ENCODE data around the gene ITLN2.
"Not testable (repeated sequence)": the region's sequence is repeated elsewhere in the genome, so short reads cannot be mapped to it uniquely, and the experiment has no call there.

The ITLN2 gene

GRCh38 chr1:160953030-160953429 is 1.6 kb downstream of the ITLN2 start:
- peak; percentile 69 for DNase-seq (ENCODE audit: low read depth)

GRCh38 chr1:160952129-160952510 is 2.5 kb downstream of the ITLN2 start:
- DNase-seq (ENCODE audit: low read depth) = no peak

- DNase-seq (ENCODE audit: low read depth) = peak; percentile 84
Measured at GRCh38 chr1:160951443-160952128, 3.0 kb downstream of the ITLN2 start.

DNA sequence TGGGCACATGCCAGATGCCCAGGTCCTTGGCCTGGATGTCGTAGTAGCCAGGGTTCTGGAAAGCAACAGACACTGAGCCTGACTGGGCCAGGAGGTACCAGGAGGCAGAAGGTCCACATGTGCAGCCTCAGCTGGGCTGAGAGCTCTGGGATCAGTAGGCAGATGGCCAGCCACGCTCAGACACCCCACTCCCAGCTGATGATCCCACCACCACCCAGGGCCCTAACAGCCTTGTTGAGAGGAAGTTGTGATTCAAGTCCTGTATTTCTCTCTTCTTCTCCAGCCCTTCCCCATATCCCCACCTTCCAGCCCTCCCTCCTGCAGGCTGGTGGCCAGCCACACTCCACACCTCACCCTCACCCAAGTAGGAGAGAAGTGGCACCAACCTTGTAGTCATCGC is 4.0 kb downstream of the ITLN2 start:
- no peak for DNase-seq (ENCODE audit: low read depth)

DNA sequence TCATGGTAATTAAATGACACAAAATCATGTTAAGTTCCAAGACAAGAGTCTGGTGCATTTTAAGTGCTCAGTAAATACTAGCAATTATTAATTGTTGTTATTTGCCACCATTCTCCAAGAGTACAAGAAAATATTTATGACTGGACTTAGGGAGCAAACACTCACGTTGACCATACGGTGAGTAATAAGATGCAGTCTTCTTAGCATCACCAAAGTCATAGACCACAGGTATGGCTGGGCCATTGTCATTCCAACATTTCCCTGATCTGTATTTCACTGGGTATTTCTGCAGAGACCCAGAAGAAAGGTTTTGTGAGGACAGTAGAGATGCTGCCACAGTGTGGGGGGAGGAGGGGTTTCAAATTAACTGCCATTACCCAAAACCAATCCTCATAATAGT is 4.7 kb downstream of the ITLN2 start:
- DNase-seq (ENCODE audit: low read depth) = peak; percentile 37

GRCh38 chr1:160949216-160949880 is 5.3 kb downstream of the ITLN2 start:
- peak; percentile 88 for DNase-seq (ENCODE audit: low read depth)

GRCh38 chr1:160947174-160947759 is 7.3 kb downstream of the ITLN2 start:
- DNase-seq (ENCODE audit: low read depth) = peak; percentile 99

DNA sequence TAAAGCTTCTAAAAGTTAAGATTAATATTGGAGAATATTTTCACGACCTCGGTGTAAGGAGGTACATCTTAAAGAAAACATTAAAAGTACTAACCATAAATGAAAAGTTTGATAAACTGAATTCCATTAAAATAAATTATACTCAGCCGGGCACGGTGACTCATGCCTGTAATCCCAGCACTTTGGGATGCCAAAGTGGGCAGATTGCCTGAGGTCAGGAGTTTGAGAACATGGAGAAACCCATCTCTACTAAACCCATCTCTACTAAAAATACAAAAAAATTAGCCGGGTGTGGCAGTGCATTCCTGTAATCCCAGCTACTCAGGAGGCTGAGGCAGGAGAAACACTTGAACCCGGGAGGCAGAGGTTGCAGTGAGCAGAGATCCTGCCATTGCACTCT is 8.7 kb downstream of the ITLN2 start:
- peak; percentile 87 for DNase-seq (ENCODE audit: low read depth)

GRCh38 chr1:160945079-160945478 is 9.5 kb downstream of the ITLN2 start:
- DNase-seq (ENCODE audit: low read depth) = peak; percentile 89

- DNase-seq (ENCODE audit: low read depth) = peak; percentile 61
Measured at GRCh38 chr1:160942926-160943325, 11.7 kb downstream of the ITLN2 start.

DNA sequence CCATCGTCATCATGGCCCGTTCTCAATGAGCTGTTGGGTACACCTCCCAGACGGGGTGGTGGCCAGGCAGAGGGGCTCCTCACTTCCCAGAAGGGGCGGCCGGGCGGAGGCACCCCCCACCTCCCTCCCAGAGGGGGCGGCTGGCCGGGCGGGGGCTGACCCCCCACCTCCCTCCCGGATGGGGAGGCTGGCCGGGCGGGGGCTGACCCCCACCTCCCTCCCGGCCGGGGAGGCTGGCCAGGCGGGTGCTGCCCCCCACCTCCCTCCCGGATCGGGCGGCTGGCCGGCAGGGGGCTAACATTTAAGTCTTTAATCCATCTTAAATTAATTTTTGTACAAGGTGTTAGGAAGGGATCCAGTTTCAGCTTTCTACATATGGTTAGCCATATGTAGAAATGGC is 17.9 kb downstream of the ITLN2 start:
- not testable (repeated sequence) for DNase-seq (ENCODE audit: low read depth)

DNA sequence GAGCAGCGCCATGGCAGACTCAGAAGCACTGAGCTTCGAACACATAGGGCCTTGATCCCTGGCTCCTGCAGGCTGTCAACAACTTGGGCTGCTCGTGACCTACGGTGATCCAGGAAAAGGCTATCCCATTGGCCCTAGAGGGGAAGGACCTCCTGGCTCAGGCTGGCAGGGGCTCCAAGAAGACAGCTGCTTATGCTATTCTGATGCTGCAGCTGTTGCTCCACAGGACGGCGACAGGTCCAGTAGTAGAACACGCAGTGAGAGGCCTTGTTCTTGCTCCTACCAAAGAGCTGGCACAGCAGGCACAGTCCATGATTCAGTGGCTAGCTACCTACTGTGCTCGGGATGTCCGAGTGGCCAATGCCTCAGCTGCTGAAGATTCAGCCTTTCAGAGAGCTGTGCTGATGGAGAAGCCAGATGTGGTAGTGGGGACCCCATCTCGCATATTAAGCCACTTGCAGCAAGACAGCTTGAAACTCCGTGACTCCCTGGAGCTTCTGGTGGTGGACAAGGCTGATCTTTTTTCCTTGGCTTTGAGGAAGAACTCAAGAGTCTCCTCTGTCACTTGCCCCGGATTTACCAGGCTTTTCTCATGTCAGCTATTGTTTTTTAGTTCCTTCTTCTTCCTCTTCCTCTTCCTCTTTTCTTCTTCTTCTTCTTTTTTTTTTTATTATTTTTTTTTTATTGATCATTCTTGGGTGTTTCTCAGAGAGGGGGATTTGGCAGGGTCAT is 18.9 kb downstream of the ITLN2 start:
- no peak for DNase-seq (ENCODE audit: low read depth)

GRCh38 chr1:160933305-160933704 is 21.3 kb downstream of the ITLN2 start:
- DNase-seq (ENCODE audit: low read depth) = not testable (repeated sequence)

DNA sequence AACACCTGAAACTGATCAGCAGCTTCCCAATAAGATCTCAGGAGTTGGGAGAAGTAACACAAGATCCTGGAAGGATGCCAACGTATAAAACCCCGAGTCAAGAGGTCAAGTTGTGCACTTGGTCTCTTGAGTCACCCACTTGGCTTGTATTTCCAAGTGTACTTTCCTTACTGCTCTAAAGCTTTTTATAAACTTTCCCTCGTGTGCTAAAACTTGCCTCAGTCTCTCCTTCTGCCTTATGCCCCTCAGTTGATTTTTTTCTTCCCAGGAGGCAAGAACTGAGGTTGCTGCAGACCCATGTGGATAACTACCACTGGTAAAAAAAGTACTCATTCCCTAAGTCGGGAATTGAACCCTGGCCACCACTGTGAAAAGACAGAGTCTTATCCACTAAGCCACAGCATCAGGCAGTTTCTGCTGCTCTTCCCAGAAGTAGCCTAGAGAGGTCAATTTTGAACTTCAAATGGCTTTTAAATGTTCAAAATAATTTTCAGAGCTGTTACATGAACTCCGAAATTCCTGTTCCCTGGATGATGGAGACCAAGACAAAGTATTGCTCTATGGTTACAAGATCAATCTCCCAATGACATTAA is 28.9 kb downstream of the ITLN2 start:
- no peak for DNase-seq (ENCODE audit: low read depth)

DNA sequence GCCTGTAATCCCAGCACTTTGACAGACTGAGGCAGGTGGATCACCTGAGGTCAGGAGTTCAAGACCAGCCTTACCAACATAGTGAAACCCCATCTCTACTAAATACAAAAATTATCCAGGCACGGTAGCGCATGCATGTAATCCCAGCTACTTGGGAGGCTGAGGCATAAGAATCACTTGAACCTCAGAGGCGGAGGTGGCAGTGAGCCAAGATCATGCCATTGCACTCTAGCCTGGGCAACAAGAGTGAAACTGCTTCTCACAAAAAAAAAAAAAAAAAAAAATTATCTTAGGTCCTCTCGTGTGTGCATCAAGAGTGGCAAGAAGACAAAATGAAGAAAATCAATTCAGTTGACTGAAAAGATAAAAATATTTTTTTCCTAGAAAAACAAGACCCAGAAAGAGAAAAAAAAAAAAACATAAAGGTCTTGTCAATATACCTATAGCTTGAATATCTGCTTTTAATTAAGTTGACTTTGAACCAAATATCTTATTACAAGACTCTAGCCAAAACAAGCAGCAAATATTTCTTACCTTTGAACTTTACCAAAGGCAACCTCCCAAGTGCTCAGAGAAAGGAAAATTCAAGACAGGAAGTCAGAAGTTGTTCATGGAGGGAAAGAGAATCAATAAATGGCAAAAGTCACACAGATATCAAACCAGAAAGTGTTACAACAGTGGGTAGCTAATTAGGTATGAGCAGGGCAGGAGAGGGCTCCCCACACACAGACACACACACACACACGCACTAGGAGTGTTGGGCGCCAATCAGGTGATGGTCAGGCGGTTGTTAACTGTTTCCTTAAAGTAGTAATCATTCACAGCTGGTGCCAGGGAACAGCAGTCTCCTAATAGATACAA is 29.6 kb downstream of the ITLN2 start:
- DNase-seq (ENCODE audit: low read depth) = no peak

GRCh38 chr1:160916666-160917065 is 37.9 kb downstream of the ITLN2 start:
- no peak for DNase-seq (ENCODE audit: low read depth)

DNA sequence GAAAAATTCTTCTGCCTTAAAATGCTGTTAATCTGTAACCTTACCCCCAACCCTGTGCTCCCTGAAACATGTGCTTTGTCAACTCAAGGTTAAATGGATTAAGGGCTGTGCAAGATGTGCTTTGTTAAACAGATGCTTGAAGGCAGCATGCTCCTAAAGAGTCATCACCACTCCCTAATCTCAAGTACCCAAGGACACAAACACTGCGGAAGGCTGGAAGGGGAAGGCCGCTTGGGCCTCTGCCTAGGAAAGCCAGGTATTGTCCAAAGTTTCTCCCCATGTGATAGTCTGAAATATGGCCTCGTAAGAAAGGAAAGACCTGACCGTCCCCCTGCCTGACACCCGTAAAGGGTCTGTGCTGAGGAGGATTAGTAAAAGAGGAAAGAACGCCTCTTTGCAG is 41.4 kb downstream of the ITLN2 start:
- DNase-seq (ENCODE audit: low read depth) = peak; percentile 73

- no peak for DNase-seq (ENCODE audit: low read depth)
Measured at GRCh38 chr1:160911925-160912324, 42.7 kb downstream of the ITLN2 start.

DNA sequence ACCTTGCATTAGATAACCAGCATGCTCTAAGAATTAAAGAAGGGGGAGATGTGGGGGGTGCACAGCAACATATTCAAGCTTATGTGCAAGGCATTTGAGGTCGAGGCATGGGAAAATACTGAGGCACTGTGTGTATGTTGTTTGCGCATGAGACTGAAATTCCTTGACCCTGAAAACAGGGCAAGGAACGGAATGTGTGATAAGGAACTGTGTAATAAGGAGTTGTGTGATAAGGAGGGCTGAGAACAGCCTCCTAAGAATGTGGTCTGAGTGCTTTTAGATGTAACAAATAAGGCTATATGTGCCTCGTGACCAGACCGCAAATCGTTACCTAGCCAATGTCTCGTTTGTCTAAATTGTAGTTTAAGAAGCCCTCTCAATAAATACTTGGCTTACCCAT is 43.2 kb downstream of the ITLN2 start:
- DNase-seq (ENCODE audit: low read depth) = peak; percentile 100

DNA sequence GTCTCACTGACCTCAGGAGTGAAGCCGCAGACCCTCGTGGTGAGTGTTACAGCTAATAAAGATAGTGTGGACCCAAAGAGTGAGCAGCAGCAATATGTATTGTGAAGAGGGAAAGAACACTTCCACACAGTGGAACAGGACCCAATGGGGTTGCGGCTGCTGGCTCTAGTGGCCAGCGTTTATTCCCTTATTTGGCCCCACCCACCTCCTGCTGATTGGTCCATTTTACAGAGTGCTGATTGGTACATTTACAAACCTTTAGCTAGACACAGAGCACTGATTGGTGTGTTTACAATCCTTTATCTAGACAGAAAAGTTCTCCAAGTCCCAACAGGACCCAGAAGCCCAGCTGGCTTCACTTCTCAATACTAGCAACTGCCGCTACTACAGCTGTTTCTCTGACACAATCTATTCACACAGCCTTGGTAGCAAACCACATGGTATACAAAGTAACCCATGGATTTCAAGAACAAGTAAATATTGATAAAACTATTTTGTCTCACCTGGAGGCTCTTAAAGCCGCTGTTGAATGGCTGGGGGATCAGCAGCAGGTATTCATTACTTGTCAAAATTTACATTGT is 44.3 kb downstream of the ITLN2 start:
- no peak for DNase-seq (ENCODE audit: low read depth)

GRCh38 chr1:160907976-160908375 is 46.6 kb downstream of the ITLN2 start:
- peak; percentile 99 for DNase-seq (ENCODE audit: low read depth)
